ENCODE results near the gene HOMER1.

The HOMER1 gene

GRCh38 chr5:79486116-79486515 is 27.8 kb downstream of the HOMER1 start:
- TF ChIP-seq CTCF (conservative IDR thresholded peaks at IDR 0.05; ENCODE audit: control insufficient read depth, insufficient read depth, low read depth, low read length) = no peak
- DNase-seq (ENCODE audit: low read depth) = no peak
- no peak overlapping the region for H3K4me3 ChIP-seq (ENCODE audit: control insufficient read depth, low read depth, low read length)

DNA sequence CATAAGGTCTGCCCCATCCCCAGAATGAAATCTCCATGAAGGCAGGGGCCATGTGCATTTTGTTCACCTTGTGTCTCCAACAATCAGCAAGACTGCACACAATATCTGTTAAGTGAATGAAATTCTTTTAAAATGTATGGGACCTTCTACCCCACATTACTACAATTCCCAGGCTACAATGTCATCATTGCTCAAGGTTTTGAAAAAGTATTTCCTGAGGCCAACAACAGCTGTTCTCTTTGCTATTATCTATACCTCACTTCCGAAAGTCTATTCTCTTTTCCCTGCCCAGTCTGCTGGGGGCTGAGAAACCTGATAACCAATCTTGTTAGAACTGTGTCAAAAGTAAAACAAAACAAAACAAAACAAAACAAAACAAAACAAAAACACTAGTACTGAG is 29.2 kb downstream of the HOMER1 start:
- no peak for DNase-seq (ENCODE audit: low read depth)
- H3K4me3 ChIP-seq (ENCODE audit: control insufficient read depth, low read depth, low read length) = no peak overlapping the region
- TF ChIP-seq CTCF (conservative IDR thresholded peaks at IDR 0.05; ENCODE audit: control insufficient read depth, insufficient read depth, low read depth, low read length) = no peak

DNA sequence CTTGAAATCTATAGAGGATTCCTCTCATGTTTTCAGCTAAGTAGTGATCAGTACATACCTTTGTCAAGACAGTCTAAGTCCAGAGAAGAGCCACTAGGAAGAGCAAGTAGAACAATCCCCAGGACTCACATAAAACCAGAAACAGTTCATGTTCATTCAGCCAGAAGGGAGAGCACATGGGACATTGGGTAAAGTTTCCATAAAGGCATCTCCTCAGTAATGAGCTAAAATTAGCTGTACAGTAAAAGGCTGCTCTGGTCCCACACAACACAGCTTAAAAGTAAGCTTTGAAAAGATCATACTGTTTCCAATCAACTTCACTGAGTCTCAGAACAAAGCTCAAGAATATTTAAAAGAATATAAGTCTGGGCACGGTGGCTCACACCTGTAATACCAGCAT is 32.4 kb downstream of the HOMER1 start:
- no peak overlapping the region for H3K4me3 ChIP-seq (ENCODE audit: control insufficient read depth, low read depth, low read length)
- no peak for TF ChIP-seq CTCF (conservative IDR thresholded peaks at IDR 0.05; ENCODE audit: control insufficient read depth, insufficient read depth, low read depth, low read length)

GRCh38 chr5:79480991-79481390 is 32.9 kb downstream of the HOMER1 start:
- DNase-seq (ENCODE audit: low read depth) = no peak
- no peak overlapping the region for H3K4me3 ChIP-seq (ENCODE audit: control insufficient read depth, low read depth, low read length)
- no peak for TF ChIP-seq CTCF (conservative IDR thresholded peaks at IDR 0.05; ENCODE audit: control insufficient read depth, insufficient read depth, low read depth, low read length)

More for the DNA sequence above, 32.4 kb downstream of the HOMER1 start:
- DNase-seq (ENCODE audit: low read depth) = no peak

DNA sequence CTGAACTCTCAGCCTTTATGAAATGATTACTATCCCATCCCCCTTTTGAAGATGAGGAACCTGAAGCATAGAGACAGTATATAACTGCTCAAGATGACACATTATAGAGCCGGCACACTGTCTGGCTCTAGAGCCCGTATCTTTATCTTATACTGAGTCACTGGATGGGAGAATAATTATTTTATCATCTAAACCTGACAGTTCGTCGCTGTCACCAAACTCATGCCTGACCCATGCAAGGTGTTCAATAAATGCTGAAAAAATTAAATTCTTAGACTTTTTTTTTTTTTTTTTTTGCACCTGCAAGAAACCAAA is 38.8 kb downstream of the HOMER1 start:
- no peak for TF ChIP-seq CTCF (conservative IDR thresholded peaks at IDR 0.05; ENCODE audit: control insufficient read depth, insufficient read depth, low read depth, low read length)
- DNase-seq (ENCODE audit: low read depth) = no peak

GRCh38 chr5:79474367-79475151 is 39.4 kb downstream of the HOMER1 start:
- H3K4me3 ChIP-seq (ENCODE audit: control insufficient read depth, low read depth, low read length) = no peak overlapping the region
- DNase-seq (ENCODE audit: low read depth) = peak; percentile 57
- TF ChIP-seq CTCF (conservative IDR thresholded peaks at IDR 0.05; ENCODE audit: control insufficient read depth, insufficient read depth, low read depth, low read length) = no peak

More for the DNA sequence above, 38.8 kb downstream of the HOMER1 start:
- H3K4me3 ChIP-seq (ENCODE audit: control insufficient read depth, low read depth, low read length) = no peak overlapping the region
